ENCODE measurements around the gene ARHGAP15. TPM values are rescaled to one million over a fixed set of nuclear protein-coding genes. Genes with fewer than 3 reads are reported as not detected.
A peak's percentile ranks its signal among the peaks of the same experiment; 100 is the strongest.
"Not testable (repeated sequence)": the region's sequence is repeated elsewhere in the genome, so short reads cannot be mapped to it uniquely, and the experiment has no call there.

The ARHGAP15 gene
- total RNA-seq, 2 donors from 2014 or later = 91.4 to 103 TPM

DNA sequence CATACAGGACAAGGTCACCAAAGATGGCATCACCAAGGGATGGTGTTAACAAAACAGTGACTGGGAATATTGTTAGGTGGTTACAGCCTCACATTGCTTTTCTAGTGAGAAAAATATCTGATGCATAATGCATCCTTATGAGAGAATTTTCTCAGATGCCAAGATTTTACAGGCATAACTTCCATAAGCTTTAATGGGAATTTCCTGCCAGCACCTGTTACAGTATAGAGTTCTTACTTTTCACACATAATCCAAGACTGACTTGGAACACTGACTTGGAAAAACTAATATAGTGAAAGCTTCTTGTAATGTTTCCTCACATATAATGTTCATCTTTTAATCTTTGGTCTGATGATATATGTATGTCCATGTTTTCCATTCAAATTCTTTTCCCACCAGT, 402.8 kb downstream of the ARHGAP15 start:
- H3K27ac Mint-ChIP-seq = no peak overlapping the region
- ATAC-seq (no peak), DNase-seq (ENCODE audit: low spot score in 2 of 2) (no peak)
- H3K9me3 Mint-ChIP-seq = peaks cover 9 to 19% of the 10 kb centered on the region in 2 donors
- H3K36me3 Mint-ChIP-seq = peaks cover 43 to 46% of the 10 kb centered on the region in 2 donors

- Mint-ChIP-seq H3K27ac (no peak overlapping the region), H3K36me3 (peaks cover 39 to 50% of the 10 kb centered on the region in 2 donors), H3K9me3 (peaks cover 12 to 19% of the 10 kb centered on the region in 2 donors)
- no peak for ATAC-seq
- no peak for DNase-seq (ENCODE audit: low spot score in 2 of 2)
Measured at GRCh38 chr2:143533846-143534245, 404.6 kb downstream of the ARHGAP15 start.

- no peak for DNase-seq (ENCODE audit: low spot score in 2 of 2)
- Mint-ChIP-seq H3K27ac (no peak overlapping the region), H3K36me3 (peaks cover 41 to 43% of the 10 kb centered on the region in 2 donors), H3K9me3 (peaks cover 7 to 19% of the 10 kb centered on the region in 2 donors)
- no peak for ATAC-seq
Measured at GRCh38 chr2:143535802-143536201, 406.6 kb downstream of the ARHGAP15 start.

DNA sequence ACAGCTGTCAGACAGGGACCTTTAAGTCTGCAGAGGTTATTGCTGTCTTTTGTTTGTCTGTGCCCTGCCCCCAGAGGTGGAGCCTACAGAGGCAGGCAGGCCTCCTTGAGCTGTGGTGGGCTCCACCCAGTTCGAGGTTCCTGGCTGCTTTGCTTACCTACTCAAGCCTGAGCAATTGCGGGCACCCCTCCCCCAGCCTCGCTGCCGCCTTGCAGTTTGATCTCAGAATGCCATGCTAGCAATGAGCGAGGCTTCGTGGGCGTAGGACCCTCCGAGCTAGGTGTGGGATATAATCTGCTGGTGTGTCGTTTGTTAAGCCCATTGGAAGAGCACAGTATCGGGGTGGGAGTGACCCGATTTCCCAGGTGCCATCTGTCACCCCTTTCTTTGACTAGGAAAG, 412.7 kb downstream of the ARHGAP15 start:
- not testable (repeated sequence) for DNase-seq (ENCODE audit: low spot score in 2 of 2); ATAC-seq; H3K27ac Mint-ChIP-seq
- H3K36me3 Mint-ChIP-seq = peaks cover 23 to 39% of the 10 kb centered on the region in 2 donors
- H3K9me3 Mint-ChIP-seq = peaks cover 12% of the 10 kb centered on the region in 2 donors

DNA sequence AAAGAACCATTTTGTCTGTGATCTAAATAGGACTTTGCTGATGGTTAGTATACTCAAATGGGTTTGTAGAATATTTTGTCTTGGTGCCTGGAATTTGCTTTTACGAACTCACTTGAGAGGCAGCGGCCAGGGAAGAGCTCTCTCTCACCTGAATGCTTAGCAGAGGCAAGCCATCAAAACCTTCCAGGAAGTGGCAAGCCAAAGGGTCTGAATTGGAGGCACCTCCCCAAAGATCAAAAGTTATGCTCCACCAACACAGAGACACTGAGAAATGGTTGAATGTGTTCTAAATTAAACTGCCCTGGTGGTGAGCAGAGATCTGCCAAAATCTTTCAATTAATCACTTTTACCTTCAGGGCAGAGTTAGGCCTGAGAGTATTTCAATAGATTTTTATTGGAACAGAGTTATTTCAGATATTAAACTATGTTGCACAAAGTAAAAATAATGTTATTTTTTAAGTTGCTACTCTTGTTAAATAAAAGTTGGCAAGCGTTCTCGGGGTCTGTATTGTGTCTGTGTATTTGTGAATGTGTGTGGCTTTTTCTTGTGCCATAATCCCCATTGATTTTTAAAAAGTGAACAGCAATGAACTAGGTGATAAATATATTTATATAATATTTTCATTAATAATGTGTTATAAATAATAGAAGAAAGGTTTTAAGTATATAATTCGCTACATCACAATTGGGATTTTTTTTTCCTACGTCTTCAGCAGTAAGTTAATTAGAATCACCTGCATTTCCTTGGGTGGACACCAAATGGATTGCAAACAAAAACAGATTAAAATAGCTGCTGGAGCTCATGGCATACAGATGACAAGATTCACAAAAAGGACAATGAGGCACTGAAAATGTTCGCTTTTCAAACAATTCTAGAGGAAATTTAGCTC, 416.1 kb downstream of the ARHGAP15 start:
- Mint-ChIP-seq H3K9me3 (peaks cover 5 to 12% of the 10 kb centered on the region in 2 donors), H3K27ac (no peak overlapping the region), H3K36me3 (peaks cover 12 to 35% of the 10 kb centered on the region in 2 donors)
- DNase-seq (ENCODE audit: low spot score in 2 of 2) (no peak), ATAC-seq (no peak)

DNA sequence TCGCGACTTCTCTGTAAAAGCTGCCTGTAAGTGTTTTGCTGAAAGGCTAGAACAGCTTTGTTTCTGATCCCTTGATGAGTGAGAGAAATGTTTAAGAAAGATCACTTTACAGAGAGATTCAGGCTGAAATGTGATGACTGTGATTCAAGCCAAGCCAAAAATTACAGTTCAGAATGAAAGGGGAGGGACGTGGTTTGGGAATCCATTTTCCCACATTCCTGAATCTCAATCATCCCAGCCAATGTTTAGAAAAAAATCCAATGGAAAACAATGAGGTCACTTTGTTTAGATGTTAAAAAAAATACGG, 416.7 kb downstream of the ARHGAP15 start:
- peaks cover 6 to 29% of the 10 kb centered on the region in 2 donors for H3K36me3 Mint-ChIP-seq
- no peak overlapping the region for H3K27ac Mint-ChIP-seq
- H3K9me3 Mint-ChIP-seq = peaks cover 3 to 9% of the 10 kb centered on the region in 2 donors
- ATAC-seq (no peak), DNase-seq (ENCODE audit: low spot score in 2 of 2) (no peak)

DNA sequence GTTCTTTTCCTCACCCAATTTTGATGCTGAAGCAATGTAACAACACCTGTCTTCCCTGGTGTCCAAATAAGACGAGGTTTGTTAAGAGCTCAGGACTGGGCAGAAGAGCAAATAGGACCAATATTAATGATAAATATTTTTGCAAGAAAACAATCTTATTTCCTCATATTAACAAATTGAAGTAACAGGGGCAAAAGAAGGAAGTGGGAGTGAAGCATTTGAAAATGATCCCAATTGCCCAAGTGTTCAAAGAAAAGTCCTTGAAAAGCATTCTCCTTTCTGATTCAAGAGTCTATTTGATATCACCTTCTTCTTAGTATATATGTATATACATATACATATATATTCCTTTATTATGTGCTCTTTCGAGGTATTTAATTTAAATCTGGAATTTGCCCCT, 418.8 kb downstream of the ARHGAP15 start:
- Mint-ChIP-seq H3K36me3 (peaks cover 0 to 14% of the 10 kb centered on the region in 2 donors), H3K27ac (no peak overlapping the region), H3K9me3 (peaks cover 0 to 4% of the 10 kb centered on the region in 2 donors)
- ATAC-seq = no peak
- DNase-seq (ENCODE audit: low spot score in 2 of 2) = no peak

DNA sequence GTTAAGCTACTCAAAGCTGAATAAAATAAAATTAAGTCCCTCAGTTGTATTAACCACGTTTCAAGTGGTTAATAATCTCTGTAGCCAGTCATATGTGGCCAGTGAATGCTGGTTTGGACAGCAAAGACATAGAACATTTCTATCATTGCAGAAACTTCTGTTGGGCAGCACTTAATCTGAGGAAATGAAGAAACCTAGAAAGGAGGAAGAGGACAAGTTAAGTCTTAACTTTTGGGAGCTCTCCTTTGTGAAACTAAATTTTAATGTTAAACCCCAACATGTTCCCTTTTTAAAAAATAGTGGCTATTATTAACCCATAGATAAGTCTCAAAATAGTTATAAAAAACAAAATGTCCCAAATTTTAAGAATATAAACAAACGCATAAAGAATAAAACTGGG, 421.3 kb downstream of the ARHGAP15 start:
- Mint-ChIP-seq H3K27ac (peak overlapping the region in 1 of 2 donors; percentile 9), H3K9me3 (peaks cover 0 to 4% of the 10 kb centered on the region in 2 donors), H3K36me3 (peaks cover 0 to 14% of the 10 kb centered on the region in 2 donors)
- DNase-seq (ENCODE audit: low spot score in 2 of 2) (no peak), ATAC-seq (no peak)

DNA sequence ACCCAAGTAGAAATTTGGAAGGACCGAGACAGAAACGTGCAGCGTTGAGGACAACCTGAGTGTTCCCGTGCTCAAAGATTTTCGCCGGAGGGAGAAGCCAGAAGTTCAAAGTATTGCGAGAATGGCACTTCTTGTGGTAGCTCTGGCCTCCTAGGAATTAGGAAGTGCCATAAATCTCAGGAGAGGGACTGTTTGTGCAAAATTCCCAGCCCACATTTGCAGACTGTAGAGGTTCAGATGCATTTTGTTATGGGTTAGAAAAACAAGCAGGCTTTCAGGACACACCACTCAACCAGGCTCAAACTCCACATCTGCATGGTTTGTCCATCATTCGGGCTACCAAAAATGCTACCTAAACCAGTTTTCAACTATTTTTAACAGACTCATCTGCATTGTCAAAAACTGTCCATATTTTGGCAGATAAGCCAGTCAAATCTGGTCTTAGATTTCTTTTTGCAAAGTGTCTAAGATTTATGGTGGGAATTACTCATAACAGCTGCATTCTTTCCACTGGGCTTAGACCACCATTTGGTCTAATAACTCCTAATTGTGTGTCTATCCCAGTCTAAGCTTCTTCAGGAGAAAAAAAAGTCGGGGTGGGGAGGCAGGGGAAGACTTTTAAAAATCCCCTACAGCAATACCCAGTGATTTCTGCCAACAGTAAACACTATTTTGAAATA, 422.9 kb downstream of the ARHGAP15 start:
- no peak for DNase-seq (ENCODE audit: low spot score in 2 of 2)
- H3K9me3 Mint-ChIP-seq = peaks cover 0 to 4% of the 10 kb centered on the region in 2 donors
- peaks cover 0 to 20% of the 10 kb centered on the region in 2 donors for H3K36me3 Mint-ChIP-seq
- no peak overlapping the region for H3K27ac Mint-ChIP-seq
- ATAC-seq = no peak

DNA sequence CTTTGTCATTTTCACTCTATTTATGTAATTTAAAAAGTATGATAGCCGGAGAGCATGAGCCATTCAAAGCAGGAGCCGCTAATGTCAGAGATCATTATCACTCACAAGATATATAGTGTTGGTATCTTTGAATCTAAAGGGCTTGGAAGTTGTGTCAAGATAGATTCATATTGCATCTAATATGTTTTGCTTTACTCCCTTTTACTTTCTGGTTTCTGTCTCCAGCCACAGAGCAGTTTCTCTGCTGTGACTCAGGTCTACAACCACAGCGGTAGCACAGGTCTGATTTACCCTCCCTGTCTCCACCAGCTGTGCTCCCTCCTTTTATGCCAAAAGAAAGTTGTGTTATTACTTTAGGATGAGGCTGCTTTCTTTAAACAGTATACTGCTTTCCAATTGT, 424.0 kb downstream of the ARHGAP15 start:
- peak; percentile 82 to 97 for ATAC-seq
- Mint-ChIP-seq H3K9me3 (peaks cover 0 to 4% of the 10 kb centered on the region in 2 donors), H3K36me3 (peaks cover 0 to 28% of the 10 kb centered on the region in 2 donors), H3K27ac (no peak overlapping the region)
- DNase-seq (ENCODE audit: low spot score in 2 of 2) = peak in 1 of 2 donors; percentile 12

GRCh38 chr2:143558665-143559064, 429.4 kb downstream of the ARHGAP15 start:
- no peak for ATAC-seq
- DNase-seq (ENCODE audit: low spot score in 2 of 2) = no peak
- Mint-ChIP-seq H3K27ac (no peak overlapping the region), H3K36me3 (peaks cover 7 to 35% of the 10 kb centered on the region in 2 donors), H3K9me3 (no peaks in the 10 kb centered on the region)

GRCh38 chr2:143559147-143559546, 429.9 kb downstream of the ARHGAP15 start:
- H3K36me3 Mint-ChIP-seq = peaks cover 7 to 35% of the 10 kb centered on the region in 2 donors
- no peak for ATAC-seq

GRCh38 chr2:143560724-143561123, 431.5 kb downstream of the ARHGAP15 start:
- peaks cover 11 to 35% of the 10 kb centered on the region in 2 donors for H3K36me3 Mint-ChIP-seq

More at GRCh38 chr2:143559147-143559546, 429.9 kb downstream of the ARHGAP15 start:
- no peak overlapping the region for H3K27ac Mint-ChIP-seq
- no peaks in the 10 kb centered on the region for H3K9me3 Mint-ChIP-seq
- DNase-seq (ENCODE audit: low spot score in 2 of 2) = no peak

GRCh38 chr2:143564419-143564818, 435.2 kb downstream of the ARHGAP15 start:
- DNase-seq (ENCODE audit: low spot score in 2 of 2) = no peak
- Mint-ChIP-seq H3K9me3 (peaks cover 3 to 4% of the 10 kb centered on the region in 2 donors), H3K36me3 (peaks cover 28% of the 10 kb centered on the region in 2 donors), H3K27ac (no peak overlapping the region)
- no peak for ATAC-seq

More at GRCh38 chr2:143560724-143561123, 431.5 kb downstream of the ARHGAP15 start:
- peak overlapping the region in 1 of 2 donors; percentile 16 for H3K27ac Mint-ChIP-seq
- H3K9me3 Mint-ChIP-seq = no peaks in the 10 kb centered on the region
- DNase-seq (ENCODE audit: low spot score in 2 of 2) = no peak
- no peak for ATAC-seq

DNA sequence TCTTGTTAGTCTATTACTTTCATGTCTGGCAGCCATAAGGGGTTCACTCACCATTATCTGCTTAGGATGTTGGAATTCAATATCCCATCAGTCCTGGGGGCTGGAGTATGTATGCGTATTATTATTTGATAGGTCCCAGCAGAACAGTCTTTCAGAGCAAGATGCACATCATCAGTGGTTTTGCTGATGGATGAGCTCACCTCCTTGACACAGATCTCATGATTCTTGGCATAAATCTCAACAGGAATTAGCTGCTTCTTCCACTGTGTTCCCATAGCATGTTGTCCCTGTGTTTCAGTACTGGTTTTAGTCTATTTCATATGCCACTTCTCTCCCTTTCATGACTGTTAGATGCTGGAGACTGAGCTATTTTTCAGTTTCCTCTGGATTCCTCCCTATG, 442.5 kb downstream of the ARHGAP15 start:
- no peak for DNase-seq (ENCODE audit: low spot score in 2 of 2)
- ATAC-seq = no peak
- peaks cover 16 to 17% of the 10 kb centered on the region in 2 donors for H3K36me3 Mint-ChIP-seq
- H3K9me3 Mint-ChIP-seq = peaks cover 0 to 4% of the 10 kb centered on the region in 2 donors
- peak overlapping the region; percentile 1 to 19 for H3K27ac Mint-ChIP-seq

DNA sequence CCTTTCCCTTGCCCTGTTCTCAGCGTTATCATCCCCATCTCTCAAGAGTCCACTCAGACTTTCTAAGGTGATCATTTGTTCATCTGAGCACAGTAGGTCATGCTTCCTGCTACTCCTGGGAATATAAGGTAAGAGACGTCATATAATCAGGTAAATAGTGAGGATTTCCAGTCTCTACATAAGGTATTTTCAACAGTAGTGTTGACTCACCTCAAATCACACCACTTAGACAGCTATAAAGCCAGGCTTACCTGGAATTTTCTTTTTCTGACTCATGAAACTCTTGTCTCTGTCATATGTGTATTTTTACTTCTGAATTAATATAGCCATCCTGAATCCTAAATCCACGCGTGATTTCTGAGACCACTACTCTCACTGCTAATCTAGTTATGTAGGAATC, 443.2 kb downstream of the ARHGAP15 start:
- Mint-ChIP-seq H3K27ac (peak overlapping the region; percentile 1 to 19), H3K9me3 (no peaks in the 10 kb centered on the region), H3K36me3 (peaks cover 9 to 11% of the 10 kb centered on the region in 2 donors)
- ATAC-seq = no peak
- no peak for DNase-seq (ENCODE audit: low spot score in 2 of 2)

DNA sequence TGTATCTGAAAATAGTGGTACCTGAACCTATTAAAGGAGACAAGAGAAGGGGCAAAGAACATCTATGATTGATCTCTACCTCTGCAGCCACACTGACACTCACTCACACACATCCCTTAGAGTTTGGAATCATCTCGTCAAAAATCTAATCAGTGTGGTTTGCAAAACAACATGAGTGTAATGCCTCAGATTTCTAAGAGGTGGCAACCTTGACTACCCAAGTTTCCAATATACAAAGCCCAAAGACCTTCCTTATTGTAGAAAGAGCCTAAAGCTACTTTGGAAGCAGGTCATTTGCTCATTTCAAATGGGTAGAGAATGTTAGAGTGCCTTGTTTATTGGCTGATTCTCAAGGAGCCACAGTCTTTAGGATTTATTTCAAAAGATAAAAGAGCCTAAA, 444.9 kb downstream of the ARHGAP15 start:
- no peak for ATAC-seq
- Mint-ChIP-seq H3K9me3 (no peaks in the 10 kb centered on the region), H3K36me3 (peaks cover 6 to 8% of the 10 kb centered on the region in 2 donors), H3K27ac (no peak overlapping the region)
- DNase-seq (ENCODE audit: low spot score in 2 of 2) = no peak

Measured in activated naive CD4-positive, alpha-beta T cell treated with anti-CD3 and anti-CD28 coated beads, Interleukin-2, amount 50 U/mL, for 72 hours (primary cell).